ENCODE data around the gene FBXL13.

GRCh38 chr7:102926783-102927140 is 147.8 kb downstream of the FBXL13 start:
- TF ChIP-seq POLR2AphosphoS5 (IDR thresholded peaks at IDR 0.05; ENCODE audit: insufficient read depth in 1 of 2, low read depth in 1 of 2) = no peak
- no peak for TF ChIP-seq CTCF (IDR thresholded peaks at IDR 0.05)

Measured in vagina (tissue), 2 donors.